ENCODE results near the gene ARHGAP6.

The ARHGAP6 gene

GRCh38 chrX:11665168-11666111 lies at the start of gene ARHGAP6:
ARHGAP6 (minus strand) TSS chrX:11665920; CDS start chrX:11664828, 1,092 bp downstream.
- no peak for TF ChIP-seq CTCF (IDR thresholded peaks at IDR 0.05)

GRCh38 chrX:11704725-11705495 lies 39.2 kb upstream of the ARHGAP6 start:
- no peak for TF ChIP-seq CTCF (IDR thresholded peaks at IDR 0.05)

- TF ChIP-seq CTCF (IDR thresholded peaks at IDR 0.05), result no peak
Measured at GRCh38 chrX:11703855-11704254, 38.1 kb upstream of the ARHGAP6 start.

- TF ChIP-seq CTCF (IDR thresholded peaks at IDR 0.05), result no peak
Measured at GRCh38 chrX:11702965-11703631, 37.4 kb upstream of the ARHGAP6 start.

GRCh38 chrX:11702420-11702819 lies 36.7 kb upstream of the ARHGAP6 start:
- TF ChIP-seq CTCF (IDR thresholded peaks at IDR 0.05), result no peak

- no peak for TF ChIP-seq CTCF (IDR thresholded peaks at IDR 0.05)
Measured at GRCh38 chrX:11698702-11699101, 33.0 kb upstream of the ARHGAP6 start.

- TF ChIP-seq CTCF (IDR thresholded peaks at IDR 0.05), result no peak
Measured at GRCh38 chrX:11688201-11688600, 22.5 kb upstream of the ARHGAP6 start.
